OCI-LY3 (cell line): ENCODE data around the gene DMAC2L.

ENCODE experiments used
- H2AFZ ChIP-seq: fragments of 200-600, 300-600 bp; shearing (Covaris generic); 2 replicates; pipeline ENCODE4 v1.6.0; 2014; ENCODE audit warnings: antibody characterized with exemption, low read depth, low read length
- H3K27ac ChIP-seq: fragments of 200-600, 300-600 bp; sonication (generic); 2 replicates; pipeline ENCODE4 v1.5.1; 2014; ENCODE audit warnings: mild to moderate bottlenecking, low read length, moderate library complexity, mixed read lengths
- H3K27me3 ChIP-seq: fragments of 200-600, 300-600 bp; sonication (generic); 2 replicates; pipeline ENCODE4 v1.6.1; 2014; ENCODE audit warnings: low read depth, low read length, mixed read lengths
- H3K36me3 ChIP-seq: fragments of 200-600, 300-600 bp; sonication (generic); replicated peaks from 2 replicates; pipeline ENCODE3; 2014; ENCODE audit warnings: low read depth, low read length, mixed read lengths
- H3K4me1 ChIP-seq: fragments of 300-600, 200-600 bp; sonication (generic); 2 replicates; pipeline ENCODE4 v1.6.1; 2014; ENCODE audit warnings: low read length, mixed read lengths
- H3K4me2 ChIP-seq: fragments of 200-600, 300-600 bp; sonication (generic); 2 replicates; pipeline ENCODE4 v1.6.1; 2014; ENCODE audit warnings: low read length, mixed read lengths
- H3K4me3 ChIP-seq: fragments of 300-600, 200-600 bp; sonication (generic); 2 replicates; pipeline ENCODE4 v1.5.1; 2014; ENCODE audit warnings: antibody characterized with exemption, mild to moderate bottlenecking, low read length, moderate library complexity
- H3K79me2 ChIP-seq: fragments of 300-600, 200-600 bp; shearing (Covaris generic); 2 replicates; pipeline ENCODE4 v1.6.1; 2014; ENCODE audit warnings: mild to moderate bottlenecking, low read length, mixed read lengths
- H3K9ac ChIP-seq: fragments of 300-600, 200-600 bp; shearing (Covaris generic); 2 replicates; pipeline ENCODE4 v1.6.0; 2014; ENCODE audit warnings: mild to moderate bottlenecking, low read length, moderate library complexity
- H3K9me3 ChIP-seq: fragments of 200-600, 300-600 bp; shearing (Covaris generic); 2 replicates; pipeline ENCODE4 v1.6.1; 2014; ENCODE audit warnings: low read length, mixed read lengths; ENCODE audit not compliant: insufficient read depth
- H4K20me1 ChIP-seq: fragments of 200-600, 300-600 bp; sonication (generic); 2 replicates; pipeline ENCODE4 v1.6.1; 2016; ENCODE audit warnings: low read length, mixed read lengths; ENCODE audit not compliant: insufficient read depth
- CTCF ChIP-seq: fragments of 200-600, 300-600 bp; sonication (generic); IDR thresholded peaks from 2 replicates; pipeline ENCODE4 v1.5.1; 2014; ENCODE audit warnings: antibody characterized with exemption, low read length, low read depth
- EZH2phosphoT487 ChIP-seq: fragments of 200-600 bp; shearing (Covaris generic); IDR thresholded peaks from 2 replicates; pipeline ENCODE4 v1.6.1; 2018; ENCODE audit warnings: antibody characterized with exemption, mixed run types, low read depth

Gene DMAC2L

GRCh38 chr14:50321009-50321660, 9.0 kb downstream of the DMAC2L start:
- peaks cover 7% of the 10 kb centered on the region for H3K36me3 ChIP-seq
- H3K9ac ChIP-seq = peak overlapping the region; percentile 18; the same call in 1 of the 2 replicates
- TF ChIP-seq EZH2phosphoT487 (no peak), CTCF (peak; percentile 95)
- peak overlapping the region; percentile 29; the same call in 1 of the 2 replicates for H3K27ac ChIP-seq
- no peaks in the 10 kb centered on the region for H3K27me3 ChIP-seq
- H3K4me1 ChIP-seq = peaks cover 18% of the 10 kb centered on the region
- H3K4me3 ChIP-seq = peak overlapping the region; percentile 59
- no peaks in the 10 kb centered on the region for H3K79me2 ChIP-seq
- no peaks in the 10 kb centered on the region for H3K9me3 ChIP-seq
- H2AFZ ChIP-seq = no peak overlapping the region; the same call in 1 of the 2 replicates
- H4K20me1 ChIP-seq = 0 out of 2 replicates have a peak, but pooled peaks cover 4% of the 10 kb centered on the region
- peak overlapping the region; percentile 60 for H3K4me2 ChIP-seq

- peaks cover 7% of the 10 kb centered on the region for H3K36me3 ChIP-seq
- no peak overlapping the region for H3K27ac ChIP-seq
- H3K9ac ChIP-seq = no peak overlapping the region
- 0 out of 2 replicates have a peak, but pooled peaks cover 3% of the 10 kb centered on the region for H4K20me1 ChIP-seq
- H3K9me3 ChIP-seq = no peaks in the 10 kb centered on the region
- H2AFZ ChIP-seq = no peak overlapping the region
- no peak overlapping the region for H3K4me3 ChIP-seq
- no peak overlapping the region for H3K4me2 ChIP-seq
- H3K4me1 ChIP-seq = no peaks in the 10 kb centered on the region
- H3K79me2 ChIP-seq = no peaks in the 10 kb centered on the region
- H3K27me3 ChIP-seq = no peaks in the 10 kb centered on the region
- no peak for TF ChIP-seq EZH2phosphoT487
- no peak for TF ChIP-seq CTCF
Observed at GRCh38 chr14:50331596-50331995, 19.5 kb downstream of the DMAC2L start.

GRCh38 chr14:50333014-50333509, 20.9 kb downstream of the DMAC2L start:
- 0 out of 2 replicates have a peak, but pooled peaks cover 3% of the 10 kb centered on the region for H4K20me1 ChIP-seq
- H3K4me3 ChIP-seq = no peak overlapping the region
- TF ChIP-seq EZH2phosphoT487 (no peak), CTCF (no peak)
- no peak overlapping the region for H2AFZ ChIP-seq
- H3K9ac ChIP-seq = no peak overlapping the region
- no peaks in the 10 kb centered on the region for H3K79me2 ChIP-seq
- H3K27me3 ChIP-seq = no peaks in the 10 kb centered on the region
- H3K4me1 ChIP-seq = no peaks in the 10 kb centered on the region
- no peaks in the 10 kb centered on the region for H3K9me3 ChIP-seq
- H3K36me3 ChIP-seq = peaks cover 7% of the 10 kb centered on the region
- no peak overlapping the region for H3K27ac ChIP-seq
- no peak overlapping the region for H3K4me2 ChIP-seq

- H3K9me3 ChIP-seq = no peaks in the 10 kb centered on the region
- H2AFZ ChIP-seq = no peak overlapping the region
- TF ChIP-seq CTCF = no peak
- TF ChIP-seq EZH2phosphoT487 = no peak
- no peak overlapping the region for H3K4me2 ChIP-seq
- no peak overlapping the region for H3K27ac ChIP-seq
- no peaks in the 10 kb centered on the region for H3K79me2 ChIP-seq
- H3K4me1 ChIP-seq = no peaks in the 10 kb centered on the region
- H3K27me3 ChIP-seq = no peaks in the 10 kb centered on the region
- H4K20me1 ChIP-seq = 0 out of 2 replicates have a peak, but pooled peaks cover 3% of the 10 kb centered on the region
- no peak overlapping the region for H3K9ac ChIP-seq
- H3K36me3 ChIP-seq = peaks cover 5% of the 10 kb centered on the region
- no peak overlapping the region for H3K4me3 ChIP-seq
Observed at GRCh38 chr14:50334211-50334610, 22.1 kb downstream of the DMAC2L start.
